ENCODE measurements around the gene IL1RAPL2.
"Not testable (repeated sequence)": the region's sequence is repeated elsewhere in the genome, so short reads cannot be mapped to it uniquely, and the experiment has no call there.

IL1RAPL2 gene

DNA sequence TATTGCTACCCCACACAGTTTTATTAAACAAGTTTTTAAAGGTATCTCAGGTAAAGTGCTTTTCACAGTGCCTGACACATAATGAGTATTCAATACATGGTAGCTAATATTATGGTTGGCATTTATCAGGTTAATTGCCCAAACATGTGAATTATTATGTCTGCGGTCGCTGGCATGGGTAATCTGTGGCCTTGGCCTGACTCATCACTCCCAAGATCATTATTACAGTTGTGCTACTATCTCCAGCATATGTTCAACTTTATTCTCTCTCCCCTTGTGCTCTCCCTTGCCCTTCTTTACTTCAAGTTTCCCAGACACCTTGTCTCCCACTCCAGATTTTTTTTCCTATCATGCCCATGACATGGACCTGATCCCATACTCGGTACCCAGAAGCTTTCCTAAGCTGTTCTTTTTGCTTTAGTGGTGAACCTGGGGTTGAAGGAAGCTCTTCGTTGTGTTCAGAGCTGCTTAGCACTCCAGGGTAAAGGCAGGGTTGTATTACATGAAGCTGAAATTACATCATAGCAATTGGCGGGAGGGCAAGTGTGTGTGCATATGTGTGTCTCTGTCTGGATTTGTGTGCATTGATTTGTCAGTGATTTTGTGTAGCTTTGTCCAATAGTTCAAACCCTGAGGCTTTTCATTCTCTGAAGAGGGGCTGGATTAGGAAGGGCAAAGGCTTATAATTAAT lies 1079.8 kb downstream of the IL1RAPL2 start:
- DNase-seq = no peak

DNA sequence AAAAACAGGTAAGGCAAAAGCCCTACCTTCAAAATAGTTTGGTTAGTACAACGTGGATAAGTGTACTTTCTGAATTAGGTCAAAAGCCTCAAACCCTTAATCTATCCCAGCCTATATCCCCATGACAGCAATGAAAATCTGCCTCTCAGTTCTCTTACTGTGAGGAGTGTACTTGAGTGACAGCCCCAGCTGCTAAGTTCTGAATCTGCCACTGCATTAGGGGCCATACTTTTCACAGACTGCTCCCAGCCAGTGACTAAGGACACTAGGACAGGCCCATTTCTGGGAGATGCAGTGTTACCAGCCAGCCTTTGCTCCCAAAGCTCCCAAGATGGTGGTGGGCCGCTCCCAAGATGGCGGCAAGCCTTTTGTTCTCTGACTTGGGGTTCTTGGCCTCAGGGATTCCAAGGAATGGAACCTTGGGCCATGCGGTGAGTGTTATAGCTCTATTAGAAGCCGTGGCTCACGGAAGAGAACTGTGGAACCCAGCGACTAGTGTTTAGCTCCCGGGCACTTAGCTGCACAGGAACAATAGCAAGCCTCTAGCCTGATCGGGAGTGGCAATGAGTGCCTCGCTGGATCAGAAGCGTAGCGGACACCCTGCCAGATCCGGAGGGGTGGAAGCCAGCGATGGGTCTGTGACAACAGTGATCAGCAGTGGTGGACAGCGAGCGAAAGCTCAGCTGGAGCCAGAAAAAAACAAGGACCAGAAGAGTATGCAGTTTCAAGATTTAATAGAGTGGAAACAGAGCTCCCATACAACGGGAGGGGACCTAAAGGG lies 1080.8 kb downstream of the IL1RAPL2 start:
- no peak for DNase-seq

DNA sequence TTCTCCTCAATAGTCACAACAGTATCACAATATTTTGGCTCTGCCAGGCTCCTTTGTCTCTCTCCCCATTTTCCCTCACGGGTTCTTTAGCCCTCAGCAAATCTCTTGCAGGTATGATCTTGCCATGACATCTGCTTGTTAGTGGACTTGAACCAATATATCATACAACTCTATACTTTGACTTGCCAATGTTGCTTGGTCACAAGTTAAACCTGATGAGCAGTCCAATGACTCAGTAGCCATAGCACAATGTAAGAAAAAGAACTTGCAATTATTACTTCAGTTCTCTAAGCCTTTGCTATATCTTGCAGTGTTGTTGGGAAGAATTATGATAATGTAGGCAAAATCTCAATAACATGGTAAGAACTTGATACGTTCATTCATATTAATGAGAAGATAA lies 1081.8 kb downstream of the IL1RAPL2 start:
- no peak for DNase-seq

DNA sequence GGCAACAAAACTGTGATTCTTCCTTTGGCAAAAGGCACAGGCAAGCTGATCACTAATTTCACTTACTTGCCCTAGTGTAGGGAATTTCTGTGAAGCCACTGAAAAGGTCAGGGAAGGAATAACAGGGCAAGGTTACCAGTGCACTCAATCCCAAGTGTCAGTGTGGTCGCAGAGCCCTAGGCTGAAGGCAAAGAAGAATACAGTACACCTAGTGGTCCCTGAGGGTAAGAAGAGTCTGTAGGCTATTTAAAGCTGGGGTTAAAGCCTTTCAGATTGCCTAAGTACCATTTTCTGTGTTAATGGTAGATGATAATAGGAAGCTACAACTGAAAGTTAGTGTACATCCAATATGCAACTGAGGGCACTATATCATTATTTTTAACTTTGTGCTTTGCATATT lies 1082.7 kb downstream of the IL1RAPL2 start:
- no peak for DNase-seq

DNA sequence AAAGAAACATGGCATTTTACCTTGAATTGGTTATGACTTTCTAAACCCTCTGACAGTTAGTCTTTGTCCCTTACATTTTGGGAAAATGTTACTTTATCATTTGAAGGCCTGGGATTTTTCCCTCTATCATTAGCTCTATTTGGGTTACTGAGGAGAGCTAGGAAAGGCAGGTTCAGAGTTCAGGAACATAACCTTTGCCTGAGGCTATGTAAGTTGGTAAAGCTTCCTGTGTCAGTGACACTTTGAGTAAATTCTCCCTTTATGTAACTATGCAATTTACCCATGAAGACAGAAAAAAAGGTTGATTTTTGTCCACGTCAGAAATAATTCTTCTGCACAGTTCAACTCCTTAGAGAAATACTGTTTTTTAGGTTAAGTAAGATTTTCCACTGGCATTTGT lies 1084.6 kb downstream of the IL1RAPL2 start:
- no peak for DNase-seq

DNA sequence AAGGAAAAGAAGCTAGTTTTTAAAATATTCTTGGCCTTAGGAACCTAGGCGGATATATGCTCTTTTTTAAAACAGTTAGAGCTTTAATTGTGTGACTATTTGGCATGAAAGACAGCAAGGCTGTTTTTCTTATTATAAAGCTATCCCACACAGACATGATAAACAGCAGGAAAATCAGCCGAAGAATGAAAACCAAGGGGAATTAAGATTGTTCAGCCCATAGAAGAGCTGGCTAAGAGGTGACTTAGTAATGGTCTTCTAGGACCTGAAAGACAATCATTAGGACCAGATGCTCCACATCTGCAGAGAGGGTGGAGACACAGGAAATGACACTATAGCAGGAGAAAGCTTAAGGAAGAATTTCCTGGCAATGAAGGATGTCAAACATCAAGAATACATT lies 1085.0 kb downstream of the IL1RAPL2 start:
- no peak for DNase-seq

DNA sequence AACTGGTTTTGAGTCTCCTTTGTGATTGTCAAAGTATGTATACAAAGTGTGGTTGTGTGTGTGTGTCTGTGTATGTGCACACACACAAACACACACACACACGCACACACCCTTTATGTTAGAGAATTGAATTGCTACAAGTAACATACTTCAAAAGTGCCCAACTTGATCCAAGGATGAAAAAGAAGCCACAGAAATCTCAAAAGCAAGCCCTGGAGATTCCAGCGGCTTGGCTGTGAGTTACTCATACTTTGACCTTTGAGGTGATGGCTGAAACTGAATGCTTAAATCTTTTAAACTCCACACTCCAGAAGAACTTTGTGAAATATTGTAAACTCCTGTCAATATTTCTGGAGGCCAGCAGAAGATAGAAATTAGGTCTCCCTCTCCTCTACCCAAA lies 1087.9 kb downstream of the IL1RAPL2 start:
- no peak for DNase-seq

DNA sequence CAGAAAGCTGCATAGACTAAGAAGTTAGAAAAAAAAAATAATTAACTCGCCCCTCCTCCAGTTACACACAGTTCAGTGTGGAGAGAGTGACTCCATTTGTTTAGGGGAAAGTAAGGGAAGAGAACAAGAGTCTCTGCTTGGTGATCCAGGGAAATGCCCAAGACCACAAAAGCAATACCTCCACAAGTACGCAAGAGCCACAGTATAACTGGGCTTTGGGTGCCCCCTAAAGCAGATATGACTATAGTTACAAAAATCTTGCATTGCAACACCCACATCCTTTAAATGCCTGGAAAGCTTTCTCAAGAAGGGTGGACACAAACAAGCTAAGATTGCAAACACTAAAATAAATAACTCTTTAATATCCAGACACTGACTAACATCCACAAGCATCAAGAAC lies 1092.1 kb downstream of the IL1RAPL2 start:
- no peak for DNase-seq

DNA sequence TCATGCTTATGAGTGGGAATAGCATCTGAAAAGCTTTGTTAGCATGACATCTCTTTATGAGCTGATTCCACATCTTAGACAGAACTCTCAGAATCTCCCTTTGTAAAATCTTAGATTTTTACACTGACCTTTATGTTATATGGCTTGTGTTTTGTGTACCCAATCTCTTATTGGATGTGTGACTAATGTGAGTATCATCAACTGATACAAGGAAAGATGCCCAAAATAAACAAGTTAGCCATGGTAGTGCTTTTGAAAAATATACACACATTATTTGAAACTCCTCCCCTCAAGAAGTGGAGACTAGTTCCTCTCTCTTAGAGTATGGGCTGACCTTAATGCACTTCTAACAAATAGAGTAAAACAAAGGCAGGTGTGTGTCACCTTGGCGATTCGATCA lies 1096.2 kb downstream of the IL1RAPL2 start:
- DNase-seq = no peak

DNA sequence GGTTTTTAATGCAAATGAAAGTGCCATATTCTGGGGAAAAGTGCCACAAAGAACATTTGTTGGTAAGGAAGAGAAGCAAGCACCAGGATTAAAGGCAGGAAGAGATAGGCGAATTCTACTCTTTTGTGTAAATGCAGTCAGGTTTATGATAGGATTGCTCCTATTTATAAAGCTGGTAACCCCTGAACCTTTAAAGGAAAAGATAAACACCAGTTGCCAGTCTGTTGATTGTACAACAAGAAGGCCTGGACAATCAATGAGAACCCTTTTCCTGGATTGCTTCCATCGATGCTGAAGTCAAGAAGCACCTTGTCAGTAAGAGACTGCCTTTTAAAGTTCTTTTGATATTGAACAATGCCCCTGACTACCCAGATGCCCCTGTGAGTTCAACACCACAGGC lies 1098.2 kb downstream of the IL1RAPL2 start:
- no peak for DNase-seq

DNA sequence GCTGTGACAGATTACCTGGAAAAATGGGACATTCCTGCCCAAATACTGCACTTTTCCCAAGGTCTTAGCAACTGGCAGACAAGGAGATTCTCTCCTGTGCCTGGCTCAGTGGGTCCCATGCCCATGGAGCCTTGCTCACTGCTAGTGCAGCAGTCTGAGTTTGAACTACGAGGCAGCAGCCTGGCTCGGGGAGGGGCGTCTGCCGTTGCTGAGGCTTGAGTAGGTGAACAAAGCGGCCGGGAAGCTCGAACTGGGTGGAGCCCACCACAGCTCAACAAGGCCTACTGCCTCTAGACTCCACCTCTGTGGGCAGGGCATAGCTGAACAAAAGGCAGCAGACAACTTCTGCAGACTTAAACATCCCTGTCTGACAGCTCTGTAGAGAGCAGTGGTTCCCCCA lies 1118.3 kb downstream of the IL1RAPL2 start:
- DNase-seq = not testable (repeated sequence)

DNA sequence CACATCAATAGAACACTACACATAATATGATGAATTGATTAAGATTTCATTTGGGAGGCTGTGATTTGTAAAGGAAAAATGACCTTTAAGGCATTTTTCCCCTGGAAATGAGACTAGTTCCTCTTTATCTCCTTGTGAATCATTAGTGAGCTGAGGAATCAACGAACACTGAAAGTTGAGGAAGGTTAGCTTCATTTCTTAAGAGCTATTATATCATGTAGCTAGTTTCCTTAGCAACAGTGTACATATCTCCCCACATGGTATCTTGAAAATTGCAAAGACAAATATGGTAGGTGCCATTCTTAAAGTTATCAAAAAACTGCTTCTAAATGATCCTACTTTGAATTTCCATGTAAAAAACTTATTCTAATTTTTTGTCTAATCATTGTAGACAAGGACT lies 1128.8 kb downstream of the IL1RAPL2 start:
- DNase-seq = no peak

DNA sequence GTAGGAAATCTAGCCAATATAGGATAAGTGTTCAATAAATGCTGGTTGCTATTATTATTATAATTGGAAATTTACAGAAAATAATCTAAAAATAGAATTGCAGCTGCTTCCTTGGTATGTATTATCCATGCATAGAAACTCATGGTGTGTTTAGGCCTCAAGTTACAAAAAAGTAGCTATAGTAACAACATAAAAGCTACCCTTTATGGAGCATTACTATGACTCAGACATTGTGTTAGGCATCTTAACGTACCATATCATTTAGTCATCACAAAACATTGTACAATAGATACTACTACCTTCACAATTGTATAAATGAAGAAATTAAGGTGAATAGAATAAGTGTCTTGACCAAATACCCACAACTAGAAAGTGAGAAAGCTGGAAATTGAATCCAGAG lies 1129.5 kb downstream of the IL1RAPL2 start:
- no peak for DNase-seq

DNA sequence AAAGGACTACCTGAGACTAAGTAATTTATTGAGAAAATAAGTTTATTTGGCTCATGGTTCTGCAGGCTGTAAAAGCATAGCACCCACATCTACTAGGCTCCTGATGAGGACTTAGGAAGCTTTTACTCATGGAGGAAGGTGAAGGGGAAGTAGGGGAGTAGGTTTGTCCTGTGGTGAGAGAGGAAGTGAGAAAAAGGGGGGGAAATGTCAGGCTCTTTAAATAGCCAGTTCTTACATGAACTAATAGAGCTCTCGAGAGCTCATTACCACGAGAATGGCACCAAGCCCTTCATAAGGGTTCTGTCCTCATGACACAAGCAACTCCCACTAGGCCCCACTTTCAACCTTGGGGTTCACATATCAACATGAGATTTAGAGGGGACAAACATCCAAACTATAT lies 1130.9 kb downstream of the IL1RAPL2 start:
- no peak for DNase-seq

DNA sequence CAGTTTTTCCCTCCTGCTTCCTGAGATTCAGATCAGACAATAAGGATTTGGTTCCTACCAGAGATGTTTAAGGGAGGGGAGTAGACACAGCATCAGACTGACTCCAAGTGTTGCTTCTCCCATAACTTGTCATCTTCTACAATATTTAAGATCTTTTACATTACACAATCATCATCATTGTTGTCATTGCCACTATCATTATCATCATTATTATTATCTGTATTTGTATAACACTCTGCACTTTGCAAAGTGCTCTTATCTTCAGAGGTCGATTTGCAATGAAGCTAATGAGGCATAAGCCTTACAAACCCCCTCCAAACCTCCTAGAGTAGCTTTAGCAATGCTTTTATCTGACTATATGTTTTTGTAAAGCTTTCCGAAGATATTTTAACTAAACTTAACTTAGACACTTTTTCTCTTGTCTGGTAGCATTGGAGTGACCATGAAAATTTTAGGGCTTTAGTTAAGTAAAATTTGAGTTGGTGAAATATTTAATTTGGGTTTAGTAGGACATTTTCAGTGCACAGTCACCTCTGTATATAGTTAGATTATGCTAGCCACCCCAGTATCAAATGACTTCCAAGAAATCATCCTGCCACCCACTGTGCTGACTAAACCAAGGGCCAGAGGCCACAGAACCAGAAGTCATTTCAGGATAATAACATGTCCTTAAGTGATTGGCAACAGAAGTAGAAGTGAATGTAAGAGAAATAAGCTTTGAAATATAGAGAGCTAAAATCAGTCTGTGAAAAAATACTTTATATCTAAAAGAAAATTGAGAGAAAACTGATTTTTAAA lies 1132.2 kb downstream of the IL1RAPL2 start:
- DNase-seq = no peak

DNA sequence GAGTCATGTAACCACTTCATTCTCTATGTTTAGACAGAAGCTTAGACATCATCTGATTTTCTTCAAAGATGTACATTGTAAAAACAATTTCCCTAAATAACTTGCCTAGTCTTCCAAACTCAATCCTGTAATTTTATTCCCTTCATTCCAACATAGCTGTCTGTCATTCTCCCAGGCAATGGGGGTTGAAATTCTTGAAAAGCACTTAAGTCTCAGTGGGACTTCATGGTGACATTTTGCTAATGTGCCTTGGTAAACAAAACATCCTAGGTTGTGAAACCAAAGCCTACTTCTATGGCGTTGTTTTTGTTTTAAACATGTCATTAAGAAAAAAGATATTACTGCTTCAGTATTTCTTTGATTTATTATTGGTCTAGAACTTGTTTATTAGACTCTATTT lies 1134.3 kb downstream of the IL1RAPL2 start:
- DNase-seq = no peak

DNA sequence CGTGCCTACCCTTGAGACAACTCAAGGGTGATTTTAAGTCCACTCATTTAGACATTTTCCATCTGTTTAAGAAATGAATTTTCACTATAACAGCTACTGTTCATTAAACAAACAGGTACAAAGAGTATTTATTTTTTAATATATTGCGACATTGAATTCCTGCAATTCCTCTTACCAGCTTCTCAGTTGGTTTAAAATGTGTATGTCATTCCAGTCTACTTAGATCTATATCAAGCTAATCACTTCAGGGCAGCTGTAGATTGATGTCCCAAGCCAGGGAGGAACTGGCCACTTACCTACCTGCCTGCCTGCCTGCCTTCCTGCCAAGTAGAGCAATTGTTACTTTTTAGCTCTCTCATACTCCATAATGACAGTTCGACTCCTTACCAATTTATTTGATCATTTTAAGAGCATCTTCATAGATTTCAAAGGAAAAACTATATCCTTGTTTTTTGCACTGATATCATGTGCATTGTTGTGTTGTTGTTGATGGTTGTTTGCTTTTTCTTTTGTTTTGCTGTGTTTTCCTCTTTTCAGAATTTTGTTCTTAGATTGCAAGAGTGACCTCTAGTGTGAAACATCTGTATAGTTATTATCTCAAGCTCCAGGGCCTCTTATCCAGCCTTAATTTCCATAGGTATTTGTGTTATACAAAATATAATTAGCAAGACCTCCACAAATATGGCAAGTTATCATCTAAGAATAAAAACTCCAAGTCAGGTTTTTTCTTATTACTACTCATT lies 1135.5 kb downstream of the IL1RAPL2 start:
- DNase-seq = no peak

DNA sequence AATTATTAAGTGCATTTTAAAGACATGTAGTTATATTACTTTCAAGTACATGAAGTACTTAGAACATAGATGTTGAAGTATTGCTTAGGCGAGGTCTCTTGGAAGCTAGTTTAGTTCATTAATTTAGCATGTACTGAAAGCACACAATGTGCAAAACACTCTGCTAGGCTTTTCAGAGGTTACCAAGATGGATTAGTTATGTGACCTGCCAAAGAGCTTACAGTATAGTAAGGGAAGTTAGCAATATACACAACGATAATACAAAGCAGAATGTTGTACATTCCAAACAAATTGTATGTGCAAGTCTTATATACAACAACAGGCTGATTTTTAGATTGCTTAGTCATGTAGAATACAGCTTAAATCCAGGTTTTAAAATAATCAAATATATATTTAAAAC lies 1137.9 kb downstream of the IL1RAPL2 start:
- no peak for DNase-seq

DNA sequence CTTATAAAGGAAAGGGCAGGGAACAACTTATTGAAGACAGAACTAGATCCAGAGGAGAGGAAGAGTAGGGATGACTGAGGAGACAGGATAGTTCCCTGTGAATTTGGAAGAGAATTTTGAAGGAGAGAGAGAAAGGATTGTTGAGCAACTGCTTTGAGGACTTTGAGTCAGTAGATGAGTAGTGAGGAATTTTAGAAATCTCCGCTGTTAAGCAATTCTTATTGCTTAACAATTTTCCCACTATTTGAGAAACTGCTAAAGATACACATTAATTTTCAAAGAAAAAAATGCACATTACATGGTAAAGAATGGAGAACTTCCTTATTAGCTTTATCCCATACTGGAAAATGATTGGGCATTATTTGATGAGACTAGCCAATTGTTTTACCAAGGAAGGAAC lies 1140.0 kb downstream of the IL1RAPL2 start:
- no peak for DNase-seq

DNA sequence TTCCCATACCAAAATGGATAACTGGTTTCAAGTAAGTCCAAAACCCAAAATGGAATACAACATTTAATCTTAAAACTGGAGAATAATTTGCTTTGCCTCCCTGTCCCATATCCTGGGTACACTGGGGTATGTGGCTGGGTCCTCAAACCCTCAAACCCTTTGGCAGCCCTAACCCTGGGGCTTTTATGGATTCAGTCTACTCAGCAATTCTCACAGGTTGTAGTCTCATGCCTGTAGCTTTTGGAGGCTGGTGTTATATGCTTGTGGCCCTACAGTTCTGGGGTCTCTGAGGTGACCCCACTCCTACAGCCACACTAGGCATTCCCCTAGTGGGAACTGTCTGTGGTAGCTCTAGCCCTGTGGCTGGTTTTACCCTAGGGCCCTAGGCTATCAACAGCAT lies 1145.8 kb downstream of the IL1RAPL2 start:
- DNase-seq = no peak

DNA sequence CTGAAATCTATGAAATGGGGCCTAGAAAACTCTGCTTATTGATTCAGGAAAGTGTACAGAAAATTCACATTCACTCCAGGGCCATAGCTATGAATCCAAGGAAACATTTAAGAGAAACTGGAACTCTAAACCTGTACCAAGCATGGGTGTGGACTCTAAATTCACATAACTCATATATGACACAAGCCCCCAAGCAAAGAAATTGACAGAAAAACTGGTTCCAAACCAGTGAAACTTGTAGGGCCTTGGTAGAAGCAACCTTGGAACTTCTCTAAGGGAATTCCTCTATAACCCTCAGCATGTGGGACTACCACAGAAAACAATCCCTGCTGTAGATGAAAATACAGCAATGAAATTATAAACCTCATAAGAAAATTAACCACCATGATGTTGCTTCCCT lies 1149.7 kb downstream of the IL1RAPL2 start:
- no peak for DNase-seq

DNA sequence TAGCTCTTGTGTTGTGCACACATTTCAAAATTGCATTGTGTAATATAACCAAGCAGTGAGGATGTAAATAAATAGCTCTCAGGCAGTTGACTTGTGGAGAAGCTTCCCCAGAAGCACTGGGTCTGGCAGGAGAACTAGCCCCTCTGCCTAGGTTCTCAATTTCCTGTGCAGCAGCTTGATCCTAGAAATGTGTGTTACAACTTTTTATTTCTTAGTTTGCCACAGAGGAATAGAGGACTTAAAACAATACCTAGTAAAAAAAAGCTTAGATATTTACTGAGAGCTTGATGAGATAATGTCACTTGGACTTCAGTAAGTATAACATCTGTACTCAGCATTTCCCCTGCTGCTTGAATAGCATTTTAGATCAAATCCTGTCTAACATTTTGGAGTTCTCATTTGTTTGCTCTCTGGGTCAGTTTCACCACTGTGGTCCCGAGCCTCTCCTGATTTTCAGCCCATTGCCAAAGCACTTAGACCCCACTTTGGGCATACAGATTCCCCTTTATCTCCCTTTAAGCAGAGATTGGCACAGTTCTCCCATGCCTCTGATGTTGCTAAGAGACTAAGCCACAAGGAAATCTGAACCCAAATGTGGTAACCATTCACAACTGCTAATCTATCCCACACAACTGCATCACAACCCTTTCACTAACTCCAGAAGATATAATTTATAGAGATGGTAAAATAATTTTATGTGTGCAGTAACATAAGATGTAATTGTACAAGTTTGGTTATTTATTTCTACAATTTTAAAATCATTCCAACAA lies 1158.2 kb downstream of the IL1RAPL2 start:
- no peak for DNase-seq
